22Rv1 (cell line): ENCODE measurements around the gene FAM234B.
A peak's percentile ranks its signal among the peaks of the same experiment; 100 is the strongest.

ENCODE experiments used
- H3K27ac ChIP-seq: fragments of 450-650 bp; 2 replicates; pipeline ENCODE4 v1.5.1; 2017
- CTCF ChIP-seq: fragments of 450-650 bp; IDR thresholded peaks from 2 replicates; pipeline ENCODE4 v1.5.1; 2017; ENCODE audit warnings: mild to moderate bottlenecking
- ZFX ChIP-seq: fragments of 450-650 bp; IDR thresholded peaks from 2 replicates; pipeline ENCODE4 v1.6.1; 2017; ENCODE audit warnings: antibody characterized with exemption, borderline replicate concordance

FAM234B gene

GRCh38 chr12:13103391-13104033 lies 59.3 kb downstream of the FAM234B start, which contains the start of gene GSG1:
Gene GSG1, minus strand, starts transcription at chr12:13103667. Its CDS starts 155 bp downstream, at chr12:13103512.
- TF ChIP-seq ZFX (no peak), CTCF (no peak)
- H3K27ac ChIP-seq, result peak within 1 kb of the TSS; percentile 90

- TF ChIP-seq ZFX (no peak), CTCF (no peak)
Measured at GRCh38 chr12:13104409-13104808, 60.2 kb downstream of the FAM234B start.

GRCh38 chr12:13105781-13106180 lies 61.6 kb downstream of the FAM234B start:
- TF ChIP-seq CTCF, result no peak
- no peak for TF ChIP-seq ZFX
- no peak overlapping the region for H3K27ac ChIP-seq

More at GRCh38 chr12:13104409-13104808, 60.2 kb downstream of the FAM234B start:
- H3K27ac ChIP-seq, result no peak overlapping the region

GRCh38 chr12:13106666-13107065 lies 62.5 kb downstream of the FAM234B start:
- H3K27ac ChIP-seq, result no peak overlapping the region
- TF ChIP-seq CTCF, result no peak
- no peak for TF ChIP-seq ZFX

- H3K27ac ChIP-seq, result no peak overlapping the region
- TF ChIP-seq CTCF (no peak), ZFX (no peak)
Measured at GRCh38 chr12:13112968-13113367, 68.8 kb downstream of the FAM234B start.

- H3K27ac ChIP-seq, result no peak overlapping the region
- TF ChIP-seq CTCF, result no peak
- TF ChIP-seq ZFX, result no peak
Measured at GRCh38 chr12:13114251-13115052, 70.3 kb downstream of the FAM234B start.

- TF ChIP-seq ZFX (no peak), CTCF (no peak)
Measured at GRCh38 chr12:13116259-13116658, 72.1 kb downstream of the FAM234B start.

More at GRCh38 chr12:13116259-13116658, 72.1 kb downstream of the FAM234B start:
- no peak overlapping the region for H3K27ac ChIP-seq
